GM19468 (cell line): Measurements from ENCODE around the gene ZBTB7C.

Experiments
- ATAC-seq: cut with Tn5 transposase; IDR thresholded peaks from one replicate; pipeline ENCODE4 v1.9.1; 2021; ENCODE audit warnings: mild to moderate bottlenecking, moderate library complexity, moderate number of reproducible peaks; ENCODE audit not compliant: unreplicated experiment; ENCODE audit errors: extremely low read depth

ZBTB7C gene

DNA sequence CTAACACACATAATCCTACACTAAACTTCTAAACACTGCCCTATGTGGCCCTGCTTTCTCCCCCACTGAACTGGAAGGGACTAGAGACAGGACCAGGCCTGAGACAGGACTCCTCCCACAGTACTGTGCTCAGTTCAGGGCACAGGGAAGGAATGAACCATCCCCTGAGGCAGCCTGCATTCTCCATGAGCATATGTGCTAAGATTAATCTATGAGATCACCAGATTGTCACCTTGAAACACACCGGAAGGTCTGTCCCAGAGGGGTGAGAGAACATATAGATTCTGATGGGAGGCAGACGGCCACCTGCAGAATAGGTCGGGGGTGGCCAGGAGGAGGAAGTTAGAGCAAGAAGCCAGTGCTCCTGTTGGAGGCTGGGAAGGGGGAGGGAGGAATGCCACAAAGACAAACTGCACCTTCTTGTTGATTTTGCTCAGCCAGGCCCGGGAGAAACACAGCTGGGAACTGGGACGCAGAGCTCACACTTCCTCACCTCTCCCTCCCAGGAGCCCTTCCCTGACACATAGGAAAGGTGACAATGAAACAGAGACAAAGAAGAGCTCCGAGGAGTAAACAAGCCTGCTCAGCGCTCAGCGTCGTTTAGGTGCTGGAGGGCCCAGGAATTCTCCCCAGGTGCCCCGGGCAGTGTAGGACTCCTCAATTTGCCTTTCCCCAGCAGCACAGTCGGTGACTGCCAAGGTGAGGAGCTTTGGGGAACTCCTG lies 52.1 kb downstream of the ZBTB7C start:
- no peak for ATAC-seq

DNA sequence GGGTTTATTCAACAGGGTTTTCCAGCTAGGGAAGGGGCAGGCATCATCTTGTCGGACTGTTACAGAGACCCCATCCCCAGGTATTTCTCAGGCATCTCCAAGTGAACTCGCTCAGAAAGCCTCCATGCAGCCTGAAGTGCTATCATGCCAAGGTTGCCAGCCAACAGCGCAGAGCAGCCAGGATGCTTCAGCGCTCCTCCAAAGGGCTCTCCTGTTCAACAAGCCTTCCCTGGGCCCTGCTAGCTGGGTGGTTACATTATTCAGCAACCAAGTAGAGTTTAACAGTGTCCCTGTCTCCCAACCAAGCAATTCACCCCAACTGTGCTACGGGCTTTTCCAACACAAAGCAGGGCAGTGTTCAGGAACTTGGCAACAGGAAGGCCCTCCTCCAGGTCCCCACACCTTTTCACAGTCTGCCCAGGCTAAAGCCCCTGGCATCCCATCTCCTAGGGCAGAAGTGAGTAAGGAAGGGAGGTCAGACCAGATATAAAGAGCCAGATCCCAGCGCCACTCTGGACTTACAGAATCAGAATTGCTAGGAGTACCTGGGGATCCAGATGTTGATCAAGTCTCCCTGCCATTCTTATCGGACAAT lies 52.9 kb downstream of the ZBTB7C start:
- ATAC-seq: no peak

DNA sequence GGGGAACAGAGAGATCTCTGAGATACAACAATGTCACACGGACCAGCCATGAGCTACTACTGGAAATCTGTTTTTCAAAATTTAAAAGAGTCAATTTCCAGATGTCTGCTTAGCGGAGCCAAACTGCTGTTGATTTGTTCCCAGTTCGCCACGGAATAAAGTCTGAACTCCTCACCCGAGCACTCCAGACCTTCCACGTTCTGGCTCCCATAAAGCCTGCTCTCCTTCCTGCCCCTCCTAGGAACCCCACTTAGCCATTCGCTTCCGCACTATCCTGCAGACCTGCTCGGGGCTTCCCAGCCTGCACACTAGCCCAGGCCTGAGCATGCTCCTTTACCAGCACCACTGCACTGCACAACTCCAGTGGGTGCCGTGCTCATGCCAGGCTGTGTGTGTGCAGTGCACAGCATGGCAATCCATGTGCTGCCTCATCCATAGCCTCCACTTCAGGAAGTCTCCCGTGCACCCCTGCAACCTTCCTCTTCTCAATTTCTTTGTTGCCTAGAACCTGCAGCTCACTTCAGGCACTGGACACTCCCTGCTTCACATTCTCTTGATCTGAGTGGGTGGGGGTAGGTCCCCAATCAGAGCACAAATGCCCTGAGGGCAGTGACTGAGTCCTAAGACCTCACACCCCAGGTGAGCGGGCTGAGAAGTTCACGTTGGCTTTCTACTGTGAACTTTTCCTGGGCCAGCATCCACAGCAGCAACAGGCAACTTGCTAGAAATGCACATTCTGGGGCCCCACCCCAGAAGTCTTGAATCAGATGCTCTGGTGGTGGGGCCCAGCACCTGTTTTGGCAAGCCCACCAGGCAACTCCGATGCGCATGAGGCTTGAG lies 53.7 kb downstream of the ZBTB7C start:
- ATAC-seq: no peak

DNA sequence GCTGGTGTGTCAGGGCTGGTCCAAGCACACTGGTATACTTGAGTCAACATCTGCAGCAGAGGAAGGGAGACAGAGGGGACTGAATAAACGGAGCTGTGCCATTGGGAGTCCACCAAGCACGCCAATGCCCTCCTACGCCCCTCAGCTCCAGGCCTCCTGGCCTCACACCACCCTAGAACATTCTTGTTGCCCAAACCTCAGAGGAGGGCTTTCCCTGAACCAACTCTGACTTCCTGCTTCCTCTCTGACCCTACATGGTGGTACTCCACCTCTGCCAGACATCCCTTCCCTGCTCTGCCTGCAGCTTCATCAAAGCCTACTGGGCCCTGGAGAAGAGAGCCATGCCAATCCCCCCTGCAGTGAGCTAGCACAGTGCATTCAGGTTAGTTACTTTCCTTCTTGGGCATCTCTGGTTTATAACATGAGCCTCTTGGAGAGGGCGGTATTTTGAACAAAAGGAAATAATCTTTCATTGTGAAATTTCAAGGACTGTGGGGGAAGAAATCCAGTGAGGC lies 54.4 kb downstream of the ZBTB7C start:
- ATAC-seq: no peak

DNA sequence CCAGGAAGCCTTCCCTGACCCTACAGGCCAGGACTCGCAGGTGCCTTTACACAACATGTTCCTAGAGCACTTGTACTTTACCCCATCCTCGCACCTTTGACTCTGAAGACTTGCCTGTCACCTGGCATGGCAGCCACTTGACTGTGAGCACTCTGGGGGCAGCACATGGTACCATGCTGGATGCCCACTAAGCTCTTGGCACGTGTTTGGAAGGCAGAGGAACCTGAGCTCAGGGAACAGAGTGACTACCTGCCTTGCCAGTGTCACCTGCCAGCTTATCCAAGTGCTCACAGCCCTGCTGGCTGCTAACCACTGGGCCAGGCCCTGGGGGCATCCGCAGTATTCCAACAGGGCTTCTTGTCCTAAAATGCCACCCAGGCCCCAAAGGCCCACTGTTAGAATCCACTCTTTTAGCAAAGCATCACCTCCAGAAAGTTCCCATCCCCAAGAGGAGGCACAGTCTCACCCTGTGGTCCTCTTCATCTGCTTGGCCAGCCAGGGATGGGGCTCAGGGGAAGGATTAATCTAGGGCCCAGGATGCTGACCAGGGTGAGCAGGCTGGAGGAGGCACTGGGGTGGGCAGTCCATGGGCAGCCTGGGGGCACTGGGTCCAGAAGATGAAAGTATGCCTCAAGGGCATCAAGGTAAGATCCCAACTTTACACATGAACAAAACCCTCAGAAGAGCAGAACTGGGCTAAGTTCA lies 57.0 kb downstream of the ZBTB7C start:
- no peak for ATAC-seq

DNA sequence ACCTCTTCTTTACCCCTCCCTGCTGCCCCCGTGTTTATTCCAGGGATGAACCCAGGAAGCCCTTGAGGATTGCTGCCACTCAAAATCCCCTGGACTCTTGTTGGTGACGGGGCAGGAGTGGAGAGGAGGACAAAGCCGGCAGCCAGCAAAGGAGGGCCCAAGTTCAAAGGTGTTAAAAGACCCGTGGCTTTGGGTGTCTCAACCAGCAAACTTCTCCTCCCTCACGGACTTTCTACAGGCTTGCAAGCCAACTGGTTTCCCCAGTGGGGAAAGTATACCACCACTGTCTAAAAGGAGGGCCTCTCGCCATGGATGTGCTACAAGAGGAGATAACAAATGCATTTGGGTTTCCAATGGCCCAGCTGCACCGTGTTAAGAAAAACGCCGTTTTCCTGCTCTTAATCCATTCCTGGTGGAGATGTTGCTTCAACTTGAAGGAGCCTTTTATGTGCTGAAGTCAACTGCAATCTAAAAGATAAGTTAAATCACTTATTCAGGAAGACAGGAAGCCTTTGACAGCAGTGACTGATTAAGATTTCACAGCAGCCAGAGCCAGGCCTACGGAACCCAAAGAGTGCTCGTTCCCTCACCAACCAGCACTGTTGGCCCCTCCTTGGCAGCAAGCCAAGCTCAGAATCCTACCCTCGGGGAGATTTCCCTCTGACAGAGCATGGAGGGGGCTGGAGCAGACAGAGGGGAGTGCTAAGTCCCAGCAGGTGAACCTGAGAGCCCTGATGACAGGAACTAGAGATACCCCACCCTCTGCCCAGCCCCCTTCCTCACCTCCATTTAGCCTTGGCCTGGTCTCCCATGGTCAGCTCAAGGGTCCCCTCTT lies 57.8 kb downstream of the ZBTB7C start:
- no peak for ATAC-seq

DNA sequence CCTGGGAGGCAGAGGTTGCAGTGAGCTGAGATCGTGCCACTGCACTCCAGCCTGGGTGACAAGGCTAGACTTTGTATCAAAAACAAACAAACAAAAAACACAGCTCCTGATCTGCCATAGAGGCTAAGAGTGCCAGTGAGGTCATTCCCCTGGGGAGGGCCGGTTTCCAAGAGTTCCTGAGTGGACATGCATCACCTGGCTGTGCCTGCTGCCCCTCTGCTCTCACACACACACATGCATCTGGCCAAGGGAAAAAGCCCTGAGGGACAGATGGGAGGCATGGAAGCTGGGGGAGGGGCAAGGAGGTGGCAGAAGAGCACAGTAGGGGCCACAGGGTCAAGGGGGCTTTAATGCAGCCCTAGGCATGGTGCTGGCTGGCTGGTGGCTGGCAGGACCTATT lies 60.4 kb downstream of the ZBTB7C start:
- ATAC-seq: no peak

DNA sequence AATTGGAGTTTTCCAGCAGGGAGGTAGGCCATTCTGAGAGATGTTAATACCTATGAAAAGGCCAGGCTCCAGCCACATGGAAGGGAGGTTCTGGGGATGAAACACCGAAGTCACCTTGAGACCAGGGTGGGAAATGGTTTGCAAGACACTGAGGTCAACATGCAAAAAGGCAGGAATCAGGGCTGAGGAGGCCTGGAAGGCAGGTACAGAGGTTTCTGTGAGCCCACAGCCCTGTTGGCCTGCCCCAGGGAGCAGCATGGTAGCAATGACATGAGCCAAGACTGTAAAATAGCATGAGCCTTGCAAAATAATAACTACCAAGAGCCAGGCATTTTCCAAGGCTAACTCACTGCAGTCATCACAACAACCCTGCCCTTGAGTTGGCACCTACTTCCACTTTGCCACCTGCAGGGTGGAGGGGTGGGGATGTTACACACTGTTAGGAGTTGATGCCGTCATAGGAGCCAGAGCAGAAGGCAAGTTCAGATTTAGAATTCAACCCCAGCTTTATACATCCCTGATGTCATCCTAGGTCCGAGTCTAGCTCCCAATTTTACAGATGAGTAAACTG lies 61.3 kb downstream of the ZBTB7C start:
- ATAC-seq: no peak

DNA sequence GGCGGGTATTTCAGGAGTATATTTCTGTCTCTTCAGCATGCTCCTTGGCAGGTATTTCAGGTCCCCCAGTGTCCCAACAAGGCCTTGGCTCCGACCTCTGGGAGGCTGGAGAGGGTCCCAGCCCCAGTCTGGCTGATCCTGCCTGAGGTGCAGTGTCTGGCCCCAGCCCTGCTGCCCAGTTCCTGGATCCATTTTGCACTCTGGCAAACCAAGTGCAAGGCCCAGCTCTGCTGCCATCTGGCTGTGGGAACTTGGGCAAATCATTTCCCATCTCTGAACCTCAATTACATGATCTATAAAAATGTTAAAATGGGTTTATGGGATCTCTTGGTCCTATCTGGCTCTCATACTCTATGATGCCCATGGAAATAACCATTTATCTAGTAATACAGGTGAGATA lies 63.6 kb downstream of the ZBTB7C start:
- ATAC-seq: no peak

DNA sequence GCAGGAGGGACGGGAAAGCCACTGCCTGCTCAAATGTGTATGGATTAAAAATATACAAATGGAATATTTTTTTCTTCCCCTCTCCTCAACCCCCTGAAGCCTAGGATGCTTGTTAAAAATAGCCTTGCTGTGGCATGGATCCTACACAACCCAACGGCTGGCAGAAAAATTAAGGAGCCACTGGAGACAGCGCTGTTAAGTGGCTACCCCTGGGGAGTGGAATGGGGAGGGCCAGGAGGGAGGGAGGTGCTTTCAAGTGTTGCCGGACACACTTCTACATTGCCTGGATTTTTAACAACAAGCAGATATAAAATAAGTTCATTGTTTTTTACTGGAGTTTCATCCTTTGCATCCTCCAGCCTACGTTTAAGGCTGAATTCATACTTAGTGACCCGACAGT lies 66.6 kb downstream of the ZBTB7C start:
- ATAC-seq: no peak

DNA sequence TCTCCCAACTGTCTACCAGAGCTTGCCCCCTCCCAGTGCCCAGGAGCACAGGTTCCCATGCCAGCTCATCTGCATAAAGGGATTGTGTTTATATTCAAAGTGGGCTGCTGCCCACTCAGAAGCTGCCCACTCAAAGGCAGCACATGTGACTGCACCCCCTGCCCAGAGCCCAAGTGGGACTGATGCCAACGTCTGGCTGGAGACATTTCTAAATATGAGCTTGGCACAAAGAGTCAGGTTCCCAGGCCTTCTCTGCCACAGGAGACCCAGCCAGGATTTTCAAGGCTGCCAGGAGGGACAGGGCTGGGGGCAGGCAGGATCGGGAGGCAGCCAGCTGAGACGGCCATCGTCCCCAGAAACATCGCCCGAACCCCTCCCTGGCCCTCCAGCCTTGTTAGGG lies 67.1 kb downstream of the ZBTB7C start:
- ATAC-seq: no peak

DNA sequence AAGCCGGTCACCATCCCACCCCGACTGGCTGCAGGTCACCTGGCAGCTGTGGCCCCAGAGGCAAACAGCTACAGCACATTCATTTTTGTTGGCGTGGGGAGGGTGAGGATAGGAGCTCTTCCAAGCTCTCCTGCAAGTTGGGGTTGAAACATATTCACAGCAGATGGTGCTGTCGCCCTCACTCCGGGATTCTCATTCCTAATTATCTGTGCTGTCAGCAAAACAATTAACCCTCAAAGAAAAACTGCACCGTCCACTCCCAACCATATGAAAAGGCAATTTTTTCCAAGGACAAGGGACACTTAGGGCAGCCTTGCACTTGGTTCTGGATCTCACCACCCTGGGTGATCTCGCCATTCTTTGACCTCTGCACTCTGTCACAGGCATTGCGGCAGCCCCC lies 68.6 kb downstream of the ZBTB7C start:
- no peak for ATAC-seq

DNA sequence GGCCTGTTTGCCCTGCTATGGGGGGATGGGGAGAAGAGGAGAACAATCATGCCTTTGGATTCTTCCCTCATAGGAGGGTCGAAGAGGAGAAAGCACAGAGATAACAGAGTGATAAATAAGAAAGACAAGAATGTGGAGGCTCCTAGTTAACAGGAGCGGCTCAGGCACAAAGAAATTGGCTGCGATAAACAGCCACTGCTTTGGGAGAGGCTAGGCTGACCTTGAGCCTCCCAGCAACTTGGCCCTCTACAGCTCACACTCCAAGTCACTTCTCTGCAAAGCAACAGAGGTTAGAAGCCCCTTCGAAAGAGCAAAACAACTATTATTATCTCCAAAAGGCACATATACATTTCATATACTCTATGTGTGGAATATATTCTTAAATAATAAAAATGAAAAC lies 69.5 kb downstream of the ZBTB7C start:
- ATAC-seq: no peak

DNA sequence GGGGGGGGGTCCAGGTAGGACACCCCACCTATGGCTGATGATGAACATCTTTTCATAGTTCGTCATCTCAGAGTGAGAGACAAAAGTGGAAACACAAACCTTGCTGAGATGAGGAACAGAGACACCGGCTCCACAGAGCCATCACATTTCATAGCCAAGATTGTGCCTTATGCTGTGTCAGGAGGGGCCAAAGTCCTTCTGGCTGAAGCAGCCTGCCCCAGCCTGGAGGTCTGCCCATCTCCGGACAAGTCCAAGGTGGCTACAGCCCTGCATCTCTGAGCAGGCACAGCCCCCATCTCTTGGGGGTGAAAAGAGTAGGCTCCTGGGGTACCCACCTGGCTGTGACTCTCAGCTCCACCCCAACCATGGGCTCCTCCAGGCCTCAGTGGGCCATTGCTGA lies 70.3 kb downstream of the ZBTB7C start:
- ATAC-seq: no peak

DNA sequence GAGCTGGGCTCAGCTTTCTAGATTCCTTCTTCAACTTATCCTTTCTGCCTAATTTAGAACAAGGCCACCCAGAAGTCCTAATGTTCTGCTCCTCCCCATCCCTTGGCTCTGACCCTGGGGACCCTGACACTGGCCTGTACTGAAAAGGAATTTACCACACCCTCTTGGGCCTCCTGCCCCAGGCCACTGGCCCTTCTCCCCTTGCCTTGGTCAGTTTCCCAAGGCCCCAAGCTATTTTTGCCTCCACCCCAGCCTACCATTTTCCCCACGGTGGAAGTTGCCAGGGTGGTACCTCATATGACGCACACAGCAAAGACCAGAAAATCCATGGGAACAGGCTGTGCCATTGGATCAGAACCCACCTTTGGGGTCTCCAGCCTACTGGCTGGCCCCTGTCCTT lies 72.1 kb downstream of the ZBTB7C start:
- ATAC-seq: no peak

DNA sequence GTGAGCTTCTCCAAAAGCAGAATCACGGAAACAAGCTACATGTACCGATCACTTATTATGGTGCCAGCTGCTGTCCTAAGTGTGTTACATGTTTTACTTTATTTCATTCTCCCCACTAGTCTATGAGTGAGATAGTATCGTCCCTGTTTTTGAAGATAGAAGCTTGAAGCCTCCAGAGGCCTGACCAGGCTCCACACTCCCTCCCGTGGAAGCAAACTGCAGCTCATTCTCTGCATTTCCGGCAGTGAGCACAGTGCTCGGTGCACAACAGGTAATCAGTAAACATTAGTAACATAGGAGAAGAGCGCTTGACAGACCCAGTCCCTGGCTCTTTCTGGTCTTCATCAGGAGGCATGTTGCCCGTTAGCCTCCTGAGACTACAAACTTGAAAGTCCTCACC lies 72.9 kb downstream of the ZBTB7C start:
- no peak for ATAC-seq

DNA sequence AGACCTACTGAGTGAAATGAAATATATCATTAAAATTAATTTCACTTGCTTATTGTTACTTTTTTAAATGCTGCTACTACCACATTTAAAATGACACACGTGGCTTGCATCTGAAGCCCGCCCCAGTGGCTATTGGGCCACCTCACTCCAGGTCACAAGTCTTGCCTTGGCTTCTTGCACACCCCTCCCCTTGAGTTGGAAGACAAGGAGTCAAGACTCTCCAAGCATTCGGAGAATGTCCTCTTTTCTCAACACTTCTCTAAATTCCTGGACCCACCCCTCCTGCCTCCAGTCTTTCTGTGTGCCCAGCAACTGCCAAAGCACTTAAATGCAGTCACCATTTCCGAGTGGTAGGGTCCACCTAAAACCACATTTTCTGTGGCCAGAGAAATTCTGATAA lies 73.4 kb downstream of the ZBTB7C start:
- ATAC-seq: no peak

DNA sequence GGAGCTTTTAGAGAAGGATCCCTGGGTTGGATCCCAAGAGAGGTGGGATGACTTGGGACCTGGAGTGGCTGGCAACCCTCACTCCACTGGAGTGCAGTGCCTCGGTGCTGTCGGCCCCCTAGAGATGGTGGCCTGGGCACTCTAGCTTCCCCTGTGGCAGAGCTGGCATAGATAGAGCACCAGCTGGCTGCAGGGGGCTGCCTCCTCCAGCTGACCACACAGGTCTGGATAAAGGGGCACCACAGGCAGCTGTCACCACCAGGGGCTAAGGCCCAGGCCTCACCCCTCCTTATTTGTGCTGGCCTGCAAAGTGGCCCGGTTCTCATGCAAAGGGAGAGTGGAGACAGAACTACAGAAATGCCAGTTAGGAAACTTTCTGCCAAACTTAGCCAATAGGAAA lies 74.3 kb downstream of the ZBTB7C start:
- no peak for ATAC-seq

DNA sequence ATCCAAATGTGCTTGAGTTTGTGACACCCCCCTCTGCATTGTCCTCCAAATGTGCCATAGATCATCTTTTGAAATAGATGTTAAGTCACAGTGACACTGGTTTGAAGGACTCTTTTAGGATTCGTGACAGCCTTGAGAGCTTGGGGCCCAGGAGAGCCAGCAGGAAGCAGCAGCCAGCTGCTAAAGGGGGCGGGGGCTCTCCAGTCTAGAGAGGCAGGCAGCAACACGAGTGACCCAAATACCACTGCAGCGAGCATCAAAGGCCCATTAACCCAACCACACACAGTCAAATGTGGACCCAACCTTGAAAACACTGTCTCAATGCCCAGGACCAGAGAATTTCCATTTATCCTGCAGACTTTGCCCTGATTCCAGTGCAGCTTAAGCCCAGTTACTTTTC lies 75.6 kb downstream of the ZBTB7C start:
- ATAC-seq: no peak
